HG03060 (cell line): ENCODE results near the gene SLITRK3.
A peak's percentile ranks its signal among the peaks of the same experiment; 100 is the strongest.

ENCODE experiments used
- ATAC-seq: cut with Tn5 transposase; IDR thresholded peaks from one replicate; pipeline ENCODE4 v1.9.1; 2021; ENCODE audit warnings: low read depth, moderate number of reproducible peaks; ENCODE audit not compliant: unreplicated experiment

The SLITRK3 gene, protein sequence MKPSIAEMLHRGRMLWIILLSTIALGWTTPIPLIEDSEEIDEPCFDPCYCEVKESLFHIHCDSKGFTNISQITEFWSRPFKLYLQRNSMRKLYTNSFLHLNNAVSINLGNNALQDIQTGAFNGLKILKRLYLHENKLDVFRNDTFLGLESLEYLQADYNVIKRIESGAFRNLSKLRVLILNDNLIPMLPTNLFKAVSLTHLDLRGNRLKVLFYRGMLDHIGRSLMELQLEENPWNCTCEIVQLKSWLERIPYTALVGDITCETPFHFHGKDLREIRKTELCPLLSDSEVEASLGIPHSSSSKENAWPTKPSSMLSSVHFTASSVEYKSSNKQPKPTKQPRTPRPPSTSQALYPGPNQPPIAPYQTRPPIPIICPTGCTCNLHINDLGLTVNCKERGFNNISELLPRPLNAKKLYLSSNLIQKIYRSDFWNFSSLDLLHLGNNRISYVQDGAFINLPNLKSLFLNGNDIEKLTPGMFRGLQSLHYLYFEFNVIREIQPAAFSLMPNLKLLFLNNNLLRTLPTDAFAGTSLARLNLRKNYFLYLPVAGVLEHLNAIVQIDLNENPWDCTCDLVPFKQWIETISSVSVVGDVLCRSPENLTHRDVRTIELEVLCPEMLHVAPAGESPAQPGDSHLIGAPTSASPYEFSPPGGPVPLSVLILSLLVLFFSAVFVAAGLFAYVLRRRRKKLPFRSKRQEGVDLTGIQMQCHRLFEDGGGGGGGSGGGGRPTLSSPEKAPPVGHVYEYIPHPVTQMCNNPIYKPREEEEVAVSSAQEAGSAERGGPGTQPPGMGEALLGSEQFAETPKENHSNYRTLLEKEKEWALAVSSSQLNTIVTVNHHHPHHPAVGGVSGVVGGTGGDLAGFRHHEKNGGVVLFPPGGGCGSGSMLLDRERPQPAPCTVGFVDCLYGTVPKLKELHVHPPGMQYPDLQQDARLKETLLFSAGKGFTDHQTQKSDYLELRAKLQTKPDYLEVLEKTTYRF

DNA sequence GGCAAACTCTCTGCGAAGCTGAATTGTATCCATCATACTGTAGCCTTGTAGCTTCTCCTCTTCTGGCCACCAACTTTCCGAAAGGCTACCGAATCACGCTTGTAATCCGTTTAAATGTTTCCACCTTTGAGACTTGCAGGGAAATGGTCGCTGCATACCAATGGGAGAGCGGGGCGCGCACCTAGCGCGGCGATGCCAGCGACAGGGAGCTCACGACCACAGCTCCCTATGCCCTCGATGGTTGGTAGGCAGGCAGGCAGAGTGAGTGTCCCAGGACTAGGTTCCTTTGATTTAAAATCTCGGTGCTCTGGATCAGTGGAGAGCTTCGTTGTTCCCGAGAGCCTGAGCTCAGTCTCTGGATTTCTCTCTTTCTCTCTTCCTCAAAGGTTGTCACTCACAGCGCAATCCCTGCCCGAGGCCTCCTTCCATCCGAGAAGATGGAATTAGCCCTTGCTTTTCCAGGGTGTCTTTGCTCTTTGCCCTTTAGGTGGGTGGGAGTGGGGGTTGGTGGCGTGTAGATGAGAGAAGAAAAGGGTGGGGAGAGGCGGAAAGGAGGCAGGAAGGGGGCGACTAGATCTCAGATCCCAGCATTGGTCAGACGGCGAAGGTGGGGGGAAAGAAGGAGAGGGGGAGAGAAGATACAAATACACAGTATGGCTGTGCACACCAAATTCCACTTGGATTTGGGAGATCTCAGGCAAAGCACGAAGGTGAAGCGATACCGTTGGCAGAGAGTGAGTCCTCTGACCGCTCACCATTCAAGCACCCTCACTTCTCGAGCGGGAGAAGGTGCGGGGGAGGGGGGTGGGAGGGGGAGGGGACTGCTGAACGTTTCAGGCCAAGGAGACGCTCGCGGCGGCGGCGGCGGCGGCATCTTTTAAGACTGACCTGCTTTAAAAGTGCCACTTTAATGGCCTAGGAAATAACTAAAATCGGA lies at the start of gene SLITRK3:
Gene SLITRK3, minus strand, starts transcription at position 745 of the 937 bp plus-strand sequence. CDS start 5,554 bp downstream, outside the sequence.
- no peak for ATAC-seq

DNA sequence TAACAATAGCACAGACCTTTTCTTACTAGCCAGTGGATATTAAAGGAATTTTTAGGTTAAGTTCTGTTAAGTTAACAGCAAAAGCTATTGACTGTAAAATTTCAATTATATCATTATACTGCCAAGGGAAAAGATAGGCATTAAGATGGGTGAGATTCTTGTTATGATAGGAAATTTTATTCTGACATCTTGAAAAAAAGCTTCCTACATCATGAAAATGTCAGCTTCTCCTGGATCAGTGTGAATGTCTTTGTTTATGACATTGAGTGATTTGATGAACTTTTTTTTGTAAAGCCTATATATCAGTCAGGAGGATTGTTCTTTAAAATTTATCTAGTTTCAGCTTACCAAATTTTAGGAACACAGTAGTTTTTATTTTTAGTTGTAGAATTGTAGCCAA lies 47.4 kb upstream of the SLITRK3 start:
- no peak for ATAC-seq

DNA sequence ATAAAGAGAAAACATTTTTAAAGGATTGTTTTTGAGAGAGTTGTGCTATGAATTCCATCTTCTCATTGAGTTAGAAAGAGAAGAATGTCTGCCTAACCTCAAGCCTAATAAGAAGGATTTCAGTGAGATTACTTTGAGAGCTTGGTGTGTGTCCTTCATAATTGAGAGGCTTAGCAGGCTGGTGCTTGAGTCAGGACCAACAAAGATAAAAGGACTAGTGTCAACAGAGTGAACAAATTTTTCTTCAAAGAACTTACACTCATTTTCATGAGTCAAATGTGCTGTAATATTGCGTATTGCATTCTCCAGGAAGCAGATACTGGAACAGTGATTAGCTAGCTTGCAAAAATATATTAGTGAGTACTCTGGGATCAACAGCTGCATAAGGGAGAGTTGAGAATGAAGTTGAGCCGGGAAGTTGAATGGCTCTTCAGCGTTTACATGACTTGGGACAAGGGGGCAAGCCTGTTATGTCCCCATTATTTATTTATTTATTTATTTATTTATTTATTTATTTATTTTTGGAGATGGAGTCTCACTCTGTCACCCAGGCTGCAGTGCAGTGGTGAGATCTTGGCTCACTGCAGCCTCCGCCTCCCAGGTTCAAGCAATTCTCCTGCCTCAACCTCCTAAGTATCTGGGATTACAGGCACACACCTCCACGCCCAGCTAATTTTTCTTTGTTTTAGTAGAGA lies 37.5 kb upstream of the SLITRK3 start:
- ATAC-seq = no peak

DNA sequence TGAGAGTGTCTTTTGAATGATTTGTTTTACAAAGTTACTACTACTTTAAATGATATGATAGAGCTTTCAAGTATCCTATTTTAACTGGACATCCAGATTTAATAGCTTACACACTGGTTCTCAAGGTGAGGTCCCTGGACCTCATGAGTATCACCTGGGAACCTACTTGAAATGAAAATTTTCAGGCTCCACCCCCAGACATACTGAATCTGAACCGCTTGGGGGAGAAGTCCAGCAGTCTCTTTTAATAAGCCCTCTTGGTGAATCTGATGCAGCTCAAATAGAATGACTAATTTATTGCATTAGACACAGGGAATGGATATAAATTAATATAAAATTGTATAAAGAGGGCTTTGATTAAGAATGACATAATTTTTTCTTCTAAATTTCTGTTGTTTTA lies 29.4 kb upstream of the SLITRK3 start:
- ATAC-seq = no peak

DNA sequence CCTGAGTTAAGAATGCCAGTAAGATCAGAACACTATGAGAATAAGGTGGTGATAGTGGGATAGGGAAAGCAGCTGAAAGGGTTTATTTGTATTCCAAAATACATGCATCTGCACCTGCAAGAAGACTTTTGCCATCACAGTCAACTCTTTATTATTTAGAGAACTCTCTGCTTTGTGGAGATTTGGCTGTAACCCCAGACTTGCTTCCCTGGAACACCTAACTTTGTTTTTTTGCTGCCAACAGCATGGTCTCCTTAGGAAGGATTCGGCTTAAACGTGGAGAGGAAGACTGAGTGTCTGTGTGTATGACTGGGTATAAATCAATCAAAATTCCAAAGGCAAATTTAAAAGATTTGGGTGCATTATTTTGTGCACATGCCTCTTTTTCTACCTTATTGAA lies 21.6 kb upstream of the SLITRK3 start:
- ATAC-seq = no peak

DNA sequence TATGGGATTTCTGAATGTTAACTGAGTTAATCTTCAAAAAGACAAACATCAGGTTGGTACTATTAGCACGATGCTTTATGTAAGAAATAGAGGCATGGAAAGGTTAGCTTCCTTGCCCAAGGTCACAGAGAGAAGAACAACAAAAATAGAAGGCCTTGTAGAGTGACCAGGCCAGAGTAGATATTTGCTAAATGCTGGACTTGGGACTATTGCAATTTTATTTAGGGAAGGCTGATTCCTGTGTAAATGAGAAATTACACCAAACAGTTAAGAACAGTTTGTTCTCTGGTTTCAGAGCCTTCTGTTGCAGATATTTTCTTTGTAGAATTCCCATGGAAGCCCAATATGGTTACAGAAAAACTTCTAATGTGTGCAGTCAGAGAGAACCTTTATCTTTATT lies 16.4 kb upstream of the SLITRK3 start:
- ATAC-seq = no peak

DNA sequence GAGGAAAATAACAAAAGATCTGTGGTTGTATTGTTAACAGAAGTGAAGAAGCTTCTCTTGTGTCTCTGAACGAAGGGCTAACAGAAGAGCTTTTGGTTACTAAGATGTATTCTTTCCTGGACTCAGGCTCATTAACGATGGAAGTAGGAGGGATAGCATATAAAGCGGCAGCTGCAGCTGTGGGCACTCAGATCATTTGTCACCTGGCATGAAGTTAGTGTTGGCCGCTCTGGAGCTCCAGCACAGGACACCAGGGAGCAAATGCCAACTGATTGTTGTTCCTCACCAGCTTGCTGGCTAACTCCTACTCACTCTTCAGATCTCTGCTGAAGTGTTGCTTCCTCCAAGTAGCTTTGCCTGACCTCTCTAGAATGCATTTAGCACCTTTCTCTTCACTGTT lies 15.5 kb upstream of the SLITRK3 start:
- no peak for ATAC-seq

DNA sequence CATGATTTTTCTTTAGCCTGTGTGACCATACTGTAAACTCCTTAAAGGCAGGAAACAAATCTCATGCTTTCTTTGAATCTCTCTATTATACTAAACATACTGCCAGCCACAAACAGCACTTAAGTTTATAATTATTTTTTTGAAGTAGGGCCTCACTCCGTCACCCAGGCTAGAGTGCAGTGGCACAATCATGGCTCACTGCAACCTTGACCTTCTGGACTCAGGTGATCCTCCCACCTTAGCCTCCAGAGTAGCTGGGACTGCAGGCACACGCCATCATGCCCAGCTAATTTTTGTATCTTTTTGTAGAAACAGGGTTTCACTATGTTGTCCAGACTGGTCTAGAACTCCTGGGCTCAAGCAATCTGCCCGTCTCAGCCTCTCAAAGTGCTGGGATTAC lies 14.5 kb upstream of the SLITRK3 start:
- no peak for ATAC-seq

DNA sequence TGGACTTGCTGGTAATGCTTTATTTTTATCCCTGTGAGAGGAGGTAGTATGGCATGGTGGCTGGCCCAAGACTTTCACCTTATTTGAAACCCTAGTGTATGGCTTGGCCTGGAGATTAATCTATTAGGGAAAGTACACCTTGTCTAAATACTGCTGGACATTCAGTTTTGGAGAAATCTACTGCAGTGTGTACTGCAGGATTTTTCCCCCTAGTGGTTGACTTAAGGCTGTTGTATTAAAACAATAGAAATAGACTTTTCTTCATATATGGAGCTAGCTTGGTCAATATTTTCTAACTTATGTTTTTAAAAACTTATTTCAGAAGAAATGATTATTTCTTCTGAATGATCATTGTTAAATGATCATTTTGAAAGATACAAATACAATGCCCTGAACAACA lies 13.9 kb upstream of the SLITRK3 start:
- ATAC-seq = no peak

DNA sequence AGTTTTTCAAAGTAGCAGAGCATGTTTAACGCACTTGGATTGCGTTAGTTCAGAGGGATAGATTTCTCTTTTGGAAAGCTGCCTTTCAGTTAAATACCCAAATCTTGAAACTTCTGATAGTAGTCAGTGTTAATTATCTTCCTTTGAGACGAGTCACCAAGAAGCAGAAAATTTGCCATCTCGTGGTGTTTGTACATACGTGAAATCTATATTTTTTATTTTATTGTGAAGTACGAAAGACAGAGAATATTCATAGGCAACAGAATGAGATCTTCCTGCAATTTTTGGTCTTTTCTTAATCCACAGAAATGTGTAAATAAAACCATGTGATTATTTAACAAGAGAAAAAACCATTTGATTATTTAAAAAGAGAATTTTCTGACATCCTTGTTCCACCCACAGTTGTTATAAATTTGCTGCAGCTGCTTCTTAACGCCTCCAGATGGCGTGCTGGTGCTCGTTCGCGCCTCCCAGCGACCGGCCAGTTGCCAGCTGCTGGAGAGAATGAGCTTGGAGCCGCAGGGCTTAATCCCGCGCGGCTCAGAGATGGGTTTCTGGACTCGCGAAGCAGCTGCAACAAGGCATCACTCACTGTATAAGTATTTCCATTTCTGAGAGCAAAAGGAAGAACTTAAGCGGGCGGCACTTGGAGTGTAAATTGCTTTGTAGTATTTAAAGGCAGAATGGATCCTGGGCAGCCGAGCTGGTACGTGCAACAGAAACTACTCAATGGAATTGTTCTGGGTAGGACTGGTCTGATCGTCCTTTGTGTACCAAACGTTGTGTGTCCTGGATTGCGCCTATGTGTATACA lies 10.5 kb upstream of the SLITRK3 start:
- peak; percentile 95 for ATAC-seq

DNA sequence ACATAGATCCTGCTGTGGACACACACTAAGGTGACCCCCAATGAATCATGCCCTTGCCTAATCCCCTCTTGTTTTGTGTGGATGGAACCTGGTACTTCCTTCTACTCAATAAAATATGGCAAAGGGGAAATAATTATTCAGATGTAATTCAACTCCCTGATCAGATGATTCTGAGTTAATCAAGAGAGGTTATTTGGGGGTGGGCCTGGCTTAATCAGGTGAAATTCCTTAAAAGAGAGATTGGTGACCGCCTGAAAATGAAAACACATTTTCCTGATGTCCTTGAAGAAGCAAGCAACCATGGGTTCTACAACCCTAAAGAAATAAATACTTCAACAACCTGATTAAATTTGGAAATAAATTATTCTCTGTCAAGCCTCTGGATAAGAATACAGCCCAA lies 8.3 kb upstream of the SLITRK3 start:
- ATAC-seq = no peak

DNA sequence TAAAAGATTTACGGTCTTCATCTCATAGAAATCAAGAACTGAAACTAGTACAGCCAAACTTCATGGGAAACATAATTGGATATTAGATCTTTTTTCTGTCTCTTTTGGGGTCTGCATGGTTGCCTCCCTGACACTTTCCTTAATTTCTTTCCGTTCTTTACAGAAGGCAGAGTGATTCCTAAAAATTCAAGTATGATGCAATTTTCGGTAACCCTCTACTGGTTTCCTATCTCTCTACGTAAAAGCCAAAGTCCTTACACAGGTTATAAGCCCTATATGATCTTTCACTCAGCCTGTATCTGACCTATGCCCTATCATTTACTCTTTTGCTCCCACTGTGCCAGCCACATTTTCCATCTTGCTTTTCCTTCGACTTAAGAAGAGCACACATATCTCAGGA lies 6.8 kb upstream of the SLITRK3 start:
- ATAC-seq = no peak

DNA sequence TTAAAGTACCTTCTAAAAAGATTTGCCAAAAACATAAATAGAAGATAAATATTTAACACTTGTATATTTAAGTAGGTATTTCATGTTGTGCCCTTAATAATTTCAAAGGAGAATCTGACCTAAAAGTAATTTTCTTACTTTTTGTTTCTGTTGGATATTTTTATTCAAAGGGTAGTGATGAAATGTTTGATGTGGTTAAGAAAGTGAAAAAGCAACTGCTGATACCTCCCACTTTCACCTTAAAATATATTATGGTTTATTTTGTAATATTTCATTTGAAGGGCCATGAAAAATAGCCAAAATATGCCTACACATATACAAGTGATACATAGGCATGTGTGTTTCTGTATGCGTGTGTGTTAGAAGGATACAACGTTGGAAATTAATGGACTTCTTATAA lies 5.8 kb upstream of the SLITRK3 start:
- no peak for ATAC-seq

DNA sequence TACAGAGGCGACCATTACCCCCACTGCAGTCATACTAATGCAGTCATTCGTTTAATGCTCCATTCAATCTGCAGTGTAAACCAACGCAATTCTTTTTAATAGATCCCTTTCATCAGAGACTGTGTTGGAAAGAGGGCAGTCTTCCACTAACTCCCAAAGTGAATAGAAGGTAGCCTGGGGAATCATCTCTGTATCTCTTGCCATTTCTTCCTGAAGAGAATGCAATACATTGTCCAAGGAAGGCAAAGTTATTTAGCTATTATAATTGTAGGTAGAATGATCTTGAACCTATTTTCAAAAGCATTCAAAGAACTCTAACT lies 1.3 kb upstream of the SLITRK3 start:
- ATAC-seq = no peak

DNA sequence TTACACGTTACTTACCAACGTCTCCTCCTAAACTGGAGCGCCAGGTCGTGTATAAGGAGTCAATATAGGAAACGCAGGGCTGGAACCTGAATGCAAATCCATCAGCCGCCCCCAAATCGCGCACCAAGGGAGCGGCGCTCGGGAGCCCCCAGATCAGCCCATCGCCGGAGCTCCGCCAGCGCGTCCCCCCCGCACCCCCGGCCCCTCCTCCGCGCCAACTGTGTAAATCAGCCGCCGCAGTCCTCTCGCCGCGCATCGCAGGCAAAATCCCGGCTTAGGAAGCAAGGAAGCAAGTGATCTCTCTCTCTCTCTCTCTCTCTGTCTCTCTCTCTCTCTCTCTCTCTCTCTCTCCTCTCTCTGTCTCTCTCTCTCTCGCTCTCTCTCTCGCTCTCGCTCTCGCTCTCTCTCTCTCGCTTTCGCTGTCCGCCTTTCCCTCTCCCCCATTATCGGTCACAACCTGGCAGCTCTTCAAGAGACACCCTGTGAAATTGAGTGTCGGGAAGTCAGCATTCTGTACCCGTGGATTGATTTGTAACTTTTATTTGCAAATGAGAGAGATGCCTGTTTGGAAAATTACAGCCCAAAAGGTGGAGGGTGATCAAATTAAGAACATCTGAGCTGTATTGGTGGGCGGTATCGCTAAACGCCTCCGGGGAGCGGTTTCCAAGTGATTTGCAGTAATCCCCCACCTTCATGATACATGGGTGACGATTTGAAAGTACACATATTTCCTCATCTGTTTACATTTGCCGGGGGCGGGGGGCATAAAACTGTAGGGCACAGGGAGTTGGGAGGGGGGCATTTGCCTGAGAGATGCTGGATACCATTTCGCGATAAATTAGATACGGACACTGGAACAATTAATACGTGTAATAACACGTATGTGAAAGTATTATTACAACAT lies 645 bp upstream of the SLITRK3 start:
- no peak for ATAC-seq

DNA sequence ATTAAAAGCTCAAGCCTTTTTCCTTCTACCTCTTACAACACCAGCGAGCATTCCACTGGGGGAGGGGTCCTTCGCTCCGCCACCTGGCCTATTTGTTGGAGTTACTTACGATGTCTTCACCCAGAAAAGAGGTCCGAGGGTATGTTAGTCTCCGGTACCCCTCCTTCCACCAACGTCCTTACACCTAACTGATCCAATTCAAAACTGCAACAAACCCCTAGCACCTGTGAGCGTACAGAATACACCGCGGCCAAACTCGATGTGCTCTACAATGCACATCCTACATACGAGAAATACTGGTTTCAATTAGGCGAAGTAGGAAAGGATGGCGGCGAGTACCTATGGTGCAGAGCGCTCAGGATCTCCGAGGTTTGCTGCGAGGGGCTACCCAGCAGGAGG lies 944 bp downstream of the SLITRK3 start:
- ATAC-seq = no peak

DNA sequence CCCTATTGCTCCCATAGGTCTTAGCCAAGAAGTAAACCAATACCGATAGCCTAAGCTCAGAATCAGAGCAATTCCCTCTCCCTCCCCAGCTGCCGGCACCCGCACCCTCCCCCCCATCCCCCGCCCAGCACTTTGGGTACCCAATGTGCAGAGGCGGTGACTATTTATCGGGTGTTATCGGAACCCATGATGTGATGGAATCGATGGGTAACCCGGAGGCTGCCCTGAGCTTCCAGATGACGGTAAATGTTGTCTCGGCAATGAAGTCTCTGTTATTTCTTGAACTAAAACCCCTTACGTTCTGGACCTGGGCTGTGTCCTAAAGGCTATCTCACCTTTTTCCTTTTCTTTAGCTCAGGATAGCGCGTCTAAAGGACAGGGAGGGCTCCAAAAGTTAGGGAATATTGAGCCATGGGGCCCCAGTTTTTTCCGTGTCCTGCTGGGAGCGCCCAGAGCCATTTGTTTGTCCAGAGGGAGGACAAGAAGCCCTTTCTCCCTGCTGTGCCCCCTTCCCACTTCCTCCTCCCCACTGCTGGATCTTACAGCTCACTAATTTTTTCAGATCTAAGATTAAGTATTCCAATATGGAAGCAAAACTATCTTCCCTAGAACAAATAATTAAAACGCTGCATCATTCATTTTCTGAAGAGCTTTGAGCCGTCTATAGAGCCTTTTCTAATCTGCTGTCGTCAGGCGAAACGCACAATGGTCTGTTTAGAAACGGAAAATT lies 1.5 kb downstream of the SLITRK3 start:
- ATAC-seq = no peak
